Stomach (tissue), 4 donors: ENCODE results near the gene KIAA0930.

Source experiments
- CTCF ChIP-seq, 7 experiments: fragments of 450-650 bp in 4 of 7; fragments of 200-600 bp in 3 of 7; sonication (generic) in 3 of 7; IDR thresholded peaks; one replicate each; pipeline ENCODE4 v1.5.1; 2016 to 2019; ENCODE audit warnings: antibody characterized with exemption in 7 of 7, control low read depth in 2 of 7, mild to moderate bottlenecking in 1 of 7
- EP300 ChIP-seq: sonication (generic); formaldehyde crosslinking; IDR thresholded peaks from one replicate; pipeline ENCODE4 v1.6.1; 2017; ENCODE audit warnings: antibody characterized with exemption
- POLR2A ChIP-seq, 4 donors: fragments of 450-650 bp; IDR thresholded peaks; one replicate each; pipeline ENCODE4 v1.6.1; 2016; ENCODE audit warnings: antibody characterized with exemption in 4 of 4, control low read depth in 2 of 4, mild to moderate bottlenecking in 1 of 4, moderate library complexity in 1 of 4
- POLR2AphosphoS5 ChIP-seq, 3 donors: sonication (generic); formaldehyde crosslinking; IDR thresholded peaks; one replicate each; pipeline ENCODE4 v1.6.1; 2016; ENCODE audit warnings: antibody characterized with exemption in 3 of 3

- TF ChIP-seq CTCF (IDR thresholded peaks at IDR 0.05) (no peak), EP300 (no peak), POLR2AphosphoS5 (IDR thresholded peaks at IDR 0.05) (no peak), POLR2A (IDR thresholded peaks at IDR 0.05) (no peak)
These were observed 14.1 kb upstream of the KIAA0930 start for GRCh38 chr22:45254789-45255278.
